Activated naive CD8-positive, alpha-beta T cell treated with anti-CD3 and anti-CD28 coated beads for 36 hours (primary cell): ENCODE data around the gene SMIM8. TPM values are rescaled to one million over a fixed set of nuclear protein-coding genes. Genes with fewer than 3 reads are reported as not detected.

Experiments
- total RNA-seq, 2 experiments: library from RNA; stranded (reverse); gene quantifications; one replicate each; pipeline ENCODE4 v1.2.3, GENCODE V29; 2021

Gene SMIM8
- total RNA-seq, 2 experiments from 2014 or later, result 8.1 to 9.6 TPM

Other genes starting within 250 kb of the SMIM8 start
- gene CGA, start 227.5 kb upstream of the SMIM8 start, total RNA-seq, result not detected
- gene ZNF292, start 167.0 kb upstream of the SMIM8 start, total RNA-seq, result 10 to 100 TPM; 42.6 to 45.9 TPM
- not detected for gene GJB7, start 6.7 kb downstream of the SMIM8 start, total RNA-seq
- 1 to 10 TPM in 1 of 2 experiments, under 1 TPM in 1; 0.98 to 1.5 TPM for gene C6orf163, start 22.2 kb downstream of the SMIM8 start, total RNA-seq
- not detected for gene CFAP206, start 85.4 kb downstream of the SMIM8 start, total RNA-seq
- 1 to 10 TPM; 7.9 to 8.6 TPM for gene SLC35A1, start 150.4 kb downstream of the SMIM8 start, total RNA-seq